A549 (cell line): ENCODE measurements around the gene FGF8.

Experiments used
- BHLHE40 ChIP-seq: IDR thresholded peaks from 2 replicates; pipeline ENCODE4 v1.6.1; 2012; ENCODE audit warnings: low read depth, low read length, inconsistent platforms
- CHD2 ChIP-seq: fragments of 150-350 bp; IDR thresholded peaks from 2 replicates; pipeline ENCODE4 v1.6.1; 2014; ENCODE audit warnings: low read length; ENCODE audit not compliant: partially characterized antibody
- EHF ChIP-seq: fragments of 250-450 bp; sonication (Bioruptor Pico); IDR thresholded peaks from 2 replicates; pipeline ENCODE4 v1.5.0; 2020; ENCODE audit warnings: mild to moderate bottlenecking
- EP300 ChIP-seq, 2 experiments: fragments of >200 bp; sonication (Bioruptor Twin); formaldehyde crosslinking; IDR thresholded peaks; 2 replicates in 1 of 2; 3 replicates in 1 of 2; pipeline ENCODE4 v1.6.1; 2016 to 2017
- HOXA7 ChIP-seq: fragments of 250-450 bp; sonication (Bioruptor Pico); IDR thresholded peaks from 2 replicates; pipeline ENCODE4 v1.5.0; 2020; ENCODE audit warnings: mild to moderate bottlenecking, moderate library complexity
- JUN ChIP-seq, 2 experiments: fragments of >200 bp; sonication (Bioruptor Twin); formaldehyde crosslinking; IDR thresholded peaks; 2 replicates in 1 of 2; 3 replicates in 1 of 2; pipeline ENCODE4 v1.6.1; 2016 to 2017
- MAFK ChIP-seq: fragments of 450-650 bp; IDR thresholded peaks from 2 replicates; pipeline ENCODE4 v1.6.1; 2014; ENCODE audit not compliant: partially characterized antibody
- MAX ChIP-seq: IDR thresholded peaks from 2 replicates; pipeline ENCODE4 v1.6.1; 2012
- MAZ ChIP-seq: fragments of 150-350 bp; IDR thresholded peaks from 2 replicates; pipeline ENCODE4 v1.6.1; 2014; ENCODE audit warnings: antibody characterized with exemption, low read depth, low read length, borderline replicate concordance
- POLR2A ChIP-seq: IDR thresholded peaks from 2 replicates; pipeline ENCODE4 v1.6.1; 2012; ENCODE audit warnings: mild to moderate bottlenecking, low read length
- RARB ChIP-seq: fragments of 250-450 bp; sonication (Bioruptor Pico); IDR thresholded peaks from 2 replicates; pipeline ENCODE4 v1.8.0; 2021; ENCODE audit warnings: mild to moderate bottlenecking, moderate library complexity
- SMC3 ChIP-seq: fragments of >200 bp; sonication (Bioruptor Twin); formaldehyde crosslinking; IDR thresholded peaks from 3 replicates; pipeline ENCODE4 v1.6.1; 2018; ENCODE audit warnings: inconsistent platforms
- TF ChIP-seq, protein P1 (sequence below): fragments of >200 bp; sonication (Bioruptor Twin); formaldehyde crosslinking; IDR thresholded peaks from 3 replicates; pipeline ENCODE4 v1.5.1; 2016

GRCh38 chr10:101748496-101748895, 27.4 kb downstream of the FGF8 start:
- TF ChIP-seq, protein P1, sequence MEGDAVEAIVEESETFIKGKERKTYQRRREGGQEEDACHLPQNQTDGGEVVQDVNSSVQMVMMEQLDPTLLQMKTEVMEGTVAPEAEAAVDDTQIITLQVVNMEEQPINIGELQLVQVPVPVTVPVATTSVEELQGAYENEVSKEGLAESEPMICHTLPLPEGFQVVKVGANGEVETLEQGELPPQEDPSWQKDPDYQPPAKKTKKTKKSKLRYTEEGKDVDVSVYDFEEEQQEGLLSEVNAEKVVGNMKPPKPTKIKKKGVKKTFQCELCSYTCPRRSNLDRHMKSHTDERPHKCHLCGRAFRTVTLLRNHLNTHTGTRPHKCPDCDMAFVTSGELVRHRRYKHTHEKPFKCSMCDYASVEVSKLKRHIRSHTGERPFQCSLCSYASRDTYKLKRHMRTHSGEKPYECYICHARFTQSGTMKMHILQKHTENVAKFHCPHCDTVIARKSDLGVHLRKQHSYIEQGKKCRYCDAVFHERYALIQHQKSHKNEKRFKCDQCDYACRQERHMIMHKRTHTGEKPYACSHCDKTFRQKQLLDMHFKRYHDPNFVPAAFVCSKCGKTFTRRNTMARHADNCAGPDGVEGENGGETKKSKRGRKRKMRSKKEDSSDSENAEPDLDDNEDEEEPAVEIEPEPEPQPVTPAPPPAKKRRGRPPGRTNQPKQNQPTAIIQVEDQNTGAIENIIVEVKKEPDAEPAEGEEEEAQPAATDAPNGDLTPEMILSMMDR, result no peak
- TF ChIP-seq RARB (no peak), MAZ (no peak), POLR2A (no peak), HOXA7 (CRISPR knock-in tag) (no peak), BHLHE40 (no peak), EP300 (IDR thresholded peaks at IDR 0.05) (no peak), EHF (no peak), MAFK (no peak), MAX (no peak), CHD2 (no peak), SMC3 (no peak), JUN (IDR thresholded peaks at IDR 0.05) (no peak)
